Fibroblast of villous mesenchyme (primary cell): Measurements from ENCODE around the gene SLC25A23. TPM values are rescaled to one million over a fixed set of nuclear protein-coding genes. Genes with fewer than 3 reads are reported as not detected.

Source experiments
- DNase-seq: peaks from one replicate; pipeline ENCODE4 v3.0.0-alpha.2; 2010; ENCODE audit warnings: low read depth
- H3K4me3 ChIP-seq: 2 replicates; pipeline ENCODE4 v1.5.1; 2011; ENCODE audit warnings: low read depth, mild to moderate bottlenecking, low read length
- CTCF ChIP-seq: IDR thresholded peaks from 2 replicates; pipeline ENCODE4 v1.5.1; 2012; ENCODE audit warnings: low read depth, mild to moderate bottlenecking, low read length; ENCODE audit not compliant: insufficient read depth
- total RNA-seq: library from RNA; depleted of rRNA; stranded (reverse); fragments of >200 nt; gene quantifications from 2 replicates; pipeline ENCODE4 v1.2.3, GENCODE V29; 2012

Gene SLC25A23
- total RNA-seq, 1 donor = 33.2 TPM

DNA sequence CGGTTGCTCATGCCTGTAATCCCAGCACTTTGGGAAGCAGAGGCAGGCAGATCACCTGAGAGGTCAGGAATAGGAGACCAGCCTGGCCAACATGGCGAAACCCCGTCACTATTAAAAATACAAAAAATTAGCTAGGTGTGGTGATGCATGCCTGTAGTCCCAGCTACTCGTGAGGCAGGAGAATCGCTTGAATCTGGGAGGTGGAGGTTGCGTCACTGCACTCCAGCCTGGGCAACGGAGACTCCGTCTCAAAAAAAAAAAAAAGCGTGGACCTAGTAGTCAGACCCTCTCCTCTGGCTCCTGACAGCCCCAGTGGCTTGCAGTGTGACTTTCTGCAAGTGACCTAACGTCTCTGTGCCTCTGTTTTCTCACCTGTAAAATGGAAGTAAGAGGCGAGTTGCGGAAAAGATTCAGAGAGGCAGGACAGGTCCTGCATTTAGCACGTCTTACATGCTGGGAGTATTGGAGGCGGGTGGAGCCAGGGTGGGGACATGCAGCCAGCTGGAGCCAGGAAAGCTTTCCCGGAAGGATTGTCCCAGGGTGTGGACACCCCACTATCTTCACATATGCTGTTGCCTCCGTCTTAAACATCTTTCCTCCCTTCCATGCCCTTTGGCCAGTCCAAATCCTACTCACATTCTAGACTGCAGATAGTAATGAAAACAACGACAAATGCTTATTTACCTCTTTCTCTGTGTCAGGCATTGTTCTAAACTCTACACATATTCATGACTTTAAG, 39.6 kb upstream of the SLC25A23 start:
- no peak overlapping the region for H3K4me3 ChIP-seq
- no peak for DNase-seq
- TF ChIP-seq CTCF = no peak

DNA sequence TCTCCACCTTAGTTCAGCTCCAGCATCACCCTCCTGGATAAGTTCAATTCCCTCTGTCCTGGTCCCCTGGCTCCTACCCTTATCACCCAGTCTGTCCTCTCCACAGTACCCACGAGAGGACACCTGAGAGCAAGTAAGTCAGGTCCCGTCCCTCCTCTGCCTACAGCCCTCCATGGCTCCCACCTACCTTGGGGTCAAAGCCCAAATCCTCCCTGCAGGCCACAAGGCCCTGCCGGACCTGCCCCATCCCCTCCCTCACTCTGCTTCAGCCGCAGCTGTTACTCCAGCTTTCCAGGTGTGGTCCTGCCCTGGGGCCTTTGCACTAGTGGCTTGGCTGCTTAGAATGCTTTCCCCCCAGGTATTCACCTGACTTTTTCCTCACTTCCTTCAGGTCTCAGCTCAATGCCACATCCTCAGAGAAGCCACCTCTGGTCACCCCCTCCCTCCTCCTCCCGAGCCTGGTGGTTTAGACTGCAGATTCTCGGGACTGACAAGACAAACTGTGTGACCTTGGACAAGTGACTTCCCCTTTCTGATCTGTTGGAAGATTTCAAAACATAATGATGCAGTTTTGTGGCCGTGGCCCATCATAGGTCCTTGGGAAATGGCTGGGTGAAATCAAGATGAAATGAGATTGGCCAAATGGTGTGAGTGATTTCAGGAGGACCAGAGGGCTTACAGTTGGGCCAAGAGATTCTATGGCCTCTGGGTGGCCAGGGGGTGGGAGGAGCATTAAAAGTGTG, 38.9 kb upstream of the SLC25A23 start:
- no peak for TF ChIP-seq CTCF
- no peak overlapping the region for H3K4me3 ChIP-seq
- DNase-seq = no peak

GRCh38 chr19:6495947-6496346, 36.4 kb upstream of the SLC25A23 start:
- no peak for DNase-seq
- no peak overlapping the region for H3K4me3 ChIP-seq
- no peak for TF ChIP-seq CTCF

- TF ChIP-seq CTCF = no peak
- H3K4me3 ChIP-seq = no peak overlapping the region
- DNase-seq = no peak
Measured at GRCh38 chr19:6494438-6495036, 34.9 kb upstream of the SLC25A23 start.

DNA sequence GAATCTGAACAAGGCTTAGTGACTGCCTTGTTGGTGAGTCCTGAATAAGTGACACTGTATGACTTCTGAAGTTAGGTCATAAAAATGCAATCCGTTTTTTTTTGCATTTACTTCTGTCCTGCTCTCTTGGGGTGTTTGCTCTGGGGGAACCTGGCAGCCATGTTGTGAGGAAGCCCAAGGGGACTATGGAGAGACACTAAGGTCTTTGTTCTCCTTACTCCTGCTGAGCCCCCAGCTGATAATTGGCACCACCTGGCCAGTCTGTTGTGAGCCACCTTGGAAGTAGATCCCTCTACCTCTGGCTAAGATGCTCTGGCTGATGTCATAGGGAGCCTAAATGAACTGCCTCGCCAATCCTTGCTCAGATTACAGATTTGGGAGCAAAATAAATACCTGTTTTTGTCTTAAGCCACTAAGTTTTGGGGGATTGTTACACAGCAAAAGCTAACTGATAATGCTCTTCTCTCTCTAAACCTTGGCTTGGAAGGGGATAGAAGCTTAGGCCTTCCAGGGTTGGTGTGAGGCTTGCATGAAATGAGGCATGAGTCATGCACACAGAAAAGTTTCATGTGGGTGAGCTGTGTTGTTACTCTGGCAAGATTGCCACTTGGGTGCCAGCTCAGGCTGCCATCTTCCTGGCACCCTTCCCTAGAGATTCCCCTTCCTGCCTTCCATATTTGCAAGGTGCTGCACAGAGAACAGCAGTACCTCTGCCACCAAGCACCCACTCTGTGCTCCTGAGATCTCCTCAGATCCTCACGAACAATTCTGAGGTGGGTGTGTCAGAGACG, 32.4 kb upstream of the SLC25A23 start:
- TF ChIP-seq CTCF = no peak
- H3K4me3 ChIP-seq = no peak overlapping the region
- DNase-seq = no peak

- TF ChIP-seq CTCF = no peak
- H3K4me3 ChIP-seq = no peak overlapping the region
- DNase-seq = no peak
Measured at GRCh38 chr19:6490134-6490533, 30.5 kb upstream of the SLC25A23 start.
